Right lobe of liver (tissue), 4 donors: Measurements from ENCODE around the gene SIRPA.

Experiments used
- CTCF ChIP-seq, 4 donors: fragments of 200-600 bp in 3 of 4; fragments of 450-650 bp in 1 of 4; IDR thresholded peaks; one replicate each; pipeline versions ENCODE4 v1.5.1 to v1.8.0; 2016 to 2022; ENCODE audit warnings: antibody characterized with exemption in 4 of 4, mild to moderate bottlenecking in 2 of 4
- POLR2A ChIP-seq: fragments of 450-650 bp; IDR thresholded peaks from one replicate; pipeline ENCODE4 v1.6.1; 2017; ENCODE audit warnings: antibody characterized with exemption, mild to moderate bottlenecking
- donor health status: DM: no; HTN: no; CAD: no.
- donor health status: DM: no; HTN: no; CAD: no.
- donor health status: DM: no; HTN: yes; CAD: no.

DNA sequence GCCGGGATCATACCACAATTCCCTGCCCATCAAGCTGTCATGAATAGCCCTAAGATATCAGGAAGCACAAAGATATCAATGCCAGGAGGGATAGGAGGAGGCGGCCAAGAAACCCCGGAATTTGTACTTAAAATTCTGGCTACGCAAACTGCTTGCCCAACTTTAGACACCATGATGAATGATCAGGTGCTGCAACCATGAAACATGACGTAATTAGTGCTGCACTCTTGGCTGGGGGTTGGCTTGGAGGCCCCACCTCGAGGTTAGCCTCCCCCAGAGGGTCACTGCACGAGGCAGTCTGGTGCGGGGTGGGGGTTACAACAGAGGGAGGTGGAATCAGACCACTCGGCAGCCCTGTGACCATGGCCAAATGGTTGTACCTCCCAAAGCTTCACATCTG, 8.9 kb downstream of the SIRPA start:
- TF ChIP-seq CTCF (IDR thresholded peaks at IDR 0.05) (no peak), POLR2A (no peak)
